Measurements from ENCODE around the gene CCK. TPM values are rescaled to one million over a fixed set of nuclear protein-coding genes. Genes with fewer than 3 reads are reported as not detected.
A peak's percentile ranks its signal among the peaks of the same experiment; 100 is the strongest.

Gene CCK
- total and polyA plus RNA-seq, 3 donors from 2014 or later = 0.69 to 3.7 (median 1.4) TPM

- intact Hi-C loops (cut with DNase I; ENCODE audit: low total_unique reads) = no loop called here
- no peaks in the 10 kb centered on the region for H3K27me3 ChIP-seq
- H3K4me1 ChIP-seq = no peaks in the 10 kb centered on the region
- H3K9me3 ChIP-seq = no peaks in the 10 kb centered on the region
- H3K36me3 ChIP-seq (ENCODE audit: low read depth, missing control alignments) = no peaks in the 10 kb centered on the region
- WGBS, 2 donors = 3 to 10% methylated on average over 35 to 55 of the region's 60 CpGs
- H3K27ac ChIP-seq = no peak overlapping the region
- peak overlapping the region in 1 of 2 donors; percentile 7 for H3K4me3 ChIP-seq
- no peak for TF ChIP-seq CTCF (IDR thresholded peaks at IDR 0.05)
- no peak for TF ChIP-seq POLR2A (IDR thresholded peaks at IDR 0.05)
- no peak for DNase-seq
These were observed 660 bp downstream of the CCK start for GRCh38 chr3:42265059-42265991.

- H3K27me3 ChIP-seq = no peaks in the 10 kb centered on the region
- no peaks in the 10 kb centered on the region for H3K36me3 ChIP-seq (ENCODE audit: low read depth, missing control alignments)
- TF ChIP-seq CTCF (IDR thresholded peaks at IDR 0.05) = no peak
- TF ChIP-seq POLR2A (IDR thresholded peaks at IDR 0.05) = no peak
- no peaks in the 10 kb centered on the region for H3K9me3 ChIP-seq
- DNase-seq = peak; percentile 31
- no peak overlapping the region for H3K27ac ChIP-seq
- intact Hi-C loops (cut with DNase I; ENCODE audit: low total_unique reads) = no loop called here
- peak overlapping the region in 1 of 2 donors; percentile 7 for H3K4me3 ChIP-seq
- H3K4me1 ChIP-seq = no peaks in the 10 kb centered on the region
- WGBS, 2 donors = 4 to 12% methylated on average over 19 to 37 of the region's 37 CpGs
These were observed 1.5 kb downstream of the CCK start for GRCh38 chr3:42264399-42265058.

GRCh38 chr3:42263354-42264346, 2.3 kb downstream of the CCK start:
- no peaks in the 10 kb centered on the region for H3K36me3 ChIP-seq (ENCODE audit: low read depth, missing control alignments)
- H3K27ac ChIP-seq = no peak overlapping the region
- no peaks in the 10 kb centered on the region for H3K27me3 ChIP-seq
- H3K9me3 ChIP-seq = no peaks in the 10 kb centered on the region
- H3K4me1 ChIP-seq = no peaks in the 10 kb centered on the region
- DNase-seq = no peak
- TF ChIP-seq CTCF (IDR thresholded peaks at IDR 0.05) (no peak), POLR2A (IDR thresholded peaks at IDR 0.05) (no peak)
- 9 to 22% methylated on average over 16 to 53 of the region's 56 CpGs for WGBS, 2 donors
- no peak overlapping the region for H3K4me3 ChIP-seq
- intact Hi-C loops (cut with DNase I; ENCODE audit: low total_unique reads) = no loop called here

GRCh38 chr3:42262525-42262924, 3.5 kb downstream of the CCK start:
- no peak overlapping the region for H3K27ac ChIP-seq
- no peak for DNase-seq
- intact Hi-C loops (cut with DNase I; ENCODE audit: low total_unique reads) = no loop called here
- TF ChIP-seq CTCF (IDR thresholded peaks at IDR 0.05) (no peak), POLR2A (IDR thresholded peaks at IDR 0.05) (no peak)
- no peaks in the 10 kb centered on the region for H3K27me3 ChIP-seq
- no peaks in the 10 kb centered on the region for H3K4me1 ChIP-seq
- no peaks in the 10 kb centered on the region for H3K9me3 ChIP-seq
- no peak overlapping the region for H3K4me3 ChIP-seq
- WGBS, 2 donors = 33 to 36% methylated on average over 2 of the region's 2 CpGs
- no peaks in the 10 kb centered on the region for H3K36me3 ChIP-seq (ENCODE audit: low read depth, missing control alignments)

Data from testis (tissue), 3 donors.